ENCODE data around the gene PLD5.

PLD5 gene

DNA sequence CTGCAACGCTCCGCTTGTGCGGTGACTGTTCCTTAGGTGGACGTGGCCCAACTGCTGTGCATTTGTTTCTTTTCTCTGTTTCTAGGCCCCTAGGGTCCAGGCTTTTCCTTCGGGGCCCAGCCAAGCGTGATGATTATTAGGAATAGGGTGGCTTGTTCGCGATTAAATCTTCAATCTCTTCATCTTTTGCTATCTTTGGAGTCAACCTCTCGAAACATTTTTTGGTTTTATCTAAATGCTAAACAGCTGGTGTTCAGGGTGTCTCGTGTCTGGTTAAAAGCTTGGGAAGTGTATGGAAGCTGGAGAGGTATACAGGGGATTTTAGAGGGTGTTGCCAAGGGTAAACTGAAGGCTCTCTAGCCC is 844 bp upstream of the PLD5 start:
- Histone ChIP-seq H3K27ac (no peak overlapping the region), H2AFZ (peak overlapping the region; percentile 5), H3K36me3 (ENCODE audit: control insufficient read depth, insufficient read depth, low read length) (no peaks in the 10 kb centered on the region), H3K4me3 (ENCODE audit: low read depth, low read length) (peak overlapping the region; percentile 6), H3K4me1 (no peaks in the 10 kb centered on the region), H3K79me2 (no peaks in the 10 kb centered on the region), H3K9ac (no peak overlapping the region), H3K9me3 (ENCODE audit: control insufficient read depth, low read length) (no peaks in the 10 kb centered on the region), H3K4me2 (ENCODE audit: low read length) (peak overlapping the region; percentile 49), H3K27me3 (ENCODE audit: control insufficient read depth, insufficient read depth, low read length) (peaks cover 5% of the 10 kb centered on the region)
- TF ChIP-seq, protein P1, sequence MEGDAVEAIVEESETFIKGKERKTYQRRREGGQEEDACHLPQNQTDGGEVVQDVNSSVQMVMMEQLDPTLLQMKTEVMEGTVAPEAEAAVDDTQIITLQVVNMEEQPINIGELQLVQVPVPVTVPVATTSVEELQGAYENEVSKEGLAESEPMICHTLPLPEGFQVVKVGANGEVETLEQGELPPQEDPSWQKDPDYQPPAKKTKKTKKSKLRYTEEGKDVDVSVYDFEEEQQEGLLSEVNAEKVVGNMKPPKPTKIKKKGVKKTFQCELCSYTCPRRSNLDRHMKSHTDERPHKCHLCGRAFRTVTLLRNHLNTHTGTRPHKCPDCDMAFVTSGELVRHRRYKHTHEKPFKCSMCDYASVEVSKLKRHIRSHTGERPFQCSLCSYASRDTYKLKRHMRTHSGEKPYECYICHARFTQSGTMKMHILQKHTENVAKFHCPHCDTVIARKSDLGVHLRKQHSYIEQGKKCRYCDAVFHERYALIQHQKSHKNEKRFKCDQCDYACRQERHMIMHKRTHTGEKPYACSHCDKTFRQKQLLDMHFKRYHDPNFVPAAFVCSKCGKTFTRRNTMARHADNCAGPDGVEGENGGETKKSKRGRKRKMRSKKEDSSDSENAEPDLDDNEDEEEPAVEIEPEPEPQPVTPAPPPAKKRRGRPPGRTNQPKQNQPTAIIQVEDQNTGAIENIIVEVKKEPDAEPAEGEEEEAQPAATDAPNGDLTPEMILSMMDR (IDR thresholded peaks at IDR 0.05), result no peak

DNA sequence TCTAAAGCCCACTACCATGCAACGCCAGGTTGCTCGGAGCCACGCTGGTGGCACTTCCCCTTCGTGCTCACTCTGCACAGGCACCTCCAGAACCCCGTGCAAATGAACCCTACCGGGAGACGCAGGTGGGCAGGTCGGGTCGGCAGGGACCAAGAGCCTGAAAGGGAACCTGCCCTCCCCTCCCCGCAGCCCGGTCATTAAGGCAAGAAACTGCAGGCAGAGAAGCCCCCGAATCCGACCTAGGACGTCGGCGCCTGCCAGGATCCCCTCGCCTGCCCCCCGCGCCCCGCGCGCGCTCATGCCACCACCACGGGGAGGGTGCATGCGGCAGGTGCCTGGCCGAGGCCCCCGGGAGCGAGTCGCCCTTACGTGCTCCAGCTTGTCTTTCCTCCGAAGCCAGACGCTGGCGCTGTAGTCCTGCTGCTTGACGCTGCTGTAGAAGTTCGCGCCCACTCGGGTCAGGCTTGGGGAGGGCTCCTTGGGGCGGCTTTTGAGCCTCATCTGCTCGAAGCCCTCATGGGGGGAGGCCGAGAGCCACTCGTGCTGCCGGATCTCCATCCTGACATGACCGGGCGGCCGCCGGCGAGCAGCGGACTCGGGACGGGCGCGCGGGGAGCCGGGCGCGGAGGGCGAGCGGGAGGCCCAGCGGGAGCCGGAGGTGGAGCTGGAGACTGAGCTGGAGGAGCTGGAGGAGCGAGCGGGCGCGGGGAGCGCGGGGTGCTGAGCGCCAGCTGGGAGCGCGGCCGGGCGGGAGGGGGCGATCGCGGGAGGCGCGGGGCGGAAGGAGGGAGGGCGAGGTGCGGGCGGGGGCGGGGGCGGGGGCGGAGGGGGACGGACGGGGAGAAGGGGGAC is 552 bp downstream of the PLD5 start:
- Histone ChIP-seq H3K27me3 (ENCODE audit: control insufficient read depth, insufficient read depth, low read length) (peaks cover 5% of the 10 kb centered on the region), H3K9ac (no peak overlapping the region), H3K4me3 (ENCODE audit: low read depth, low read length) (peak overlapping the region; percentile 24), H3K36me3 (ENCODE audit: control insufficient read depth, insufficient read depth, low read length) (no peaks in the 10 kb centered on the region), H3K27ac (no peak overlapping the region), H3K9me3 (ENCODE audit: control insufficient read depth, low read length) (no peaks in the 10 kb centered on the region), H2AFZ (peak overlapping the region; percentile 66), H3K79me2 (no peaks in the 10 kb centered on the region), H3K4me2 (ENCODE audit: low read length) (peak overlapping the region; percentile 72), H3K4me1 (no peaks in the 10 kb centered on the region)
- TF ChIP-seq, protein P1 (IDR thresholded peaks at IDR 0.05), result no peak

DNA sequence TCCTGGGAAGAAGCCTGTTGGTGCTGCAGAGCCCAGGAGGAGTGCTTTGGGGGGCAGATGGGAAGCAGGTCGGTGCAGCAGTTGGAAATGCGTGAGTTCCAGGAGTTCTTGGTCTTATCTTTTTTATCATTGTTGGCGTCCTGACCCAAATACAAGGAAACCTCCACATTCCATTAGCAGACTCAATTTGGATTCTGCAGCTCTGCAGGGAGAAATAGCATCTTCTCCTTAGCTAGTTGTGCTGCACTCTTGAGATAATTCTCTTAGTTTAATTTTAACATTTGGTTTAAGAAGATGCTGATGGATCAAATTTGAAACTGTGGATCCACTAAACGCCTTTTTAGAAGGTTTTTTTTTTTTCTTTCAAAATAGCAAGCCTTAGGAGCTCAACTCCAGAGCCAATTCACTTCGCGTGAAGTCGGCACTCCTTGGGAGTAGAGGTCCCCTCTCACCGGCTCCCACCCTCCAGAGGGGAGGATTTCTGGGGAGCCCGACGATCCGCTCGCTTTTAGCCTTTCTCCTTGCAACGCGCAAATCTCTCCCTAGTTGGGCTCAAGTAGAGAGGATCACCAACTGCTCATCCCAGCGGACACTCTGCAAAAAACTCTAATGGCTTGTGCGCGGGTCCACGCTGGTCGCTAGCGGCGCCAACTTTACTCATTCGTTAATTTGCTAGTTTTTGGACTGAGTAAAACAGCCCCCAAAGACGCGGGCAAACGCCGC is 1.3 kb downstream of the PLD5 start:
- Histone ChIP-seq H3K9ac (no peak overlapping the region), H3K27ac (no peak overlapping the region), H3K4me3 (ENCODE audit: low read depth, low read length) (no peak overlapping the region), H3K4me2 (ENCODE audit: low read length) (no peak overlapping the region), H3K4me1 (no peaks in the 10 kb centered on the region), H2AFZ (no peak overlapping the region), H3K9me3 (ENCODE audit: control insufficient read depth, low read length) (no peaks in the 10 kb centered on the region), H3K36me3 (ENCODE audit: control insufficient read depth, insufficient read depth, low read length) (no peaks in the 10 kb centered on the region), H3K27me3 (ENCODE audit: control insufficient read depth, insufficient read depth, low read length) (peaks cover 5% of the 10 kb centered on the region), H3K79me2 (no peaks in the 10 kb centered on the region)
- TF ChIP-seq, protein P1 (IDR thresholded peaks at IDR 0.05), result no peak

DNA sequence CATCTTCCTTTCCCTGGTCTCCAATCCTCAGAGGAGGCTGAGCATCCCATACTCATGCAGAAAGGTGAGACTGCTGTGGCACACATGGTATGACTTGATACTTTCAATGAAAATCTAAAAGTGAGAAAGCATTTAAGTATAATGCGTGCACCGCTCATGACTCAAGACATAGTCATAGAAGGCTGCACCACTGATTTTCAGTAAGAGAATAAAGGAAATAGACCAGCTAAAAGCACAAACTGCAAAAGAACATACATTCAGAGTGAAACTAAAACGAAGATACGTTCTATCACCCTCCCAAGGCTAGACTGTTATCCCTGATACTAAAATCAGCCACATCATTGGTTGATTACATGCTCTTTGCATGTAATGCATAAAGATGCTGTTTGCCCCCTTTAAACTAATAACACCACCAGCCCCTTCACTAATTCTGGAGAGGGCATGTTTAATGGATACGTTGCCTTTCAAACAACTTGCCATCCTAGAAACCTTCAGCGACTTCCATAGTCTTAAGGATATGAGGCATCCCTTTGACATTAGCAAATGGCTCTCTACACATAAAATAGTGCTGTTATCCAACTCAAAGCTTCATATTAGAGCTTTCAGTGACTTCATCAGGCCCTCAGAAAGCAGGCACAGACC is 2.1 kb downstream of the PLD5 start:
- H3K9me3 ChIP-seq (ENCODE audit: control insufficient read depth, low read length), result no peaks in the 10 kb centered on the region
- no peaks in the 10 kb centered on the region for H3K79me2 ChIP-seq
- H3K27ac ChIP-seq, result no peak overlapping the region
- H3K36me3 ChIP-seq (ENCODE audit: control insufficient read depth, insufficient read depth, low read length), result no peaks in the 10 kb centered on the region
- H3K27me3 ChIP-seq (ENCODE audit: control insufficient read depth, insufficient read depth, low read length), result peaks cover 5% of the 10 kb centered on the region
- H3K9ac ChIP-seq, result no peak overlapping the region
- TF ChIP-seq, protein P1 (IDR thresholded peaks at IDR 0.05), result no peak
- no peak overlapping the region for H2AFZ ChIP-seq
- H3K4me3 ChIP-seq (ENCODE audit: low read depth, low read length), result no peak overlapping the region
- no peaks in the 10 kb centered on the region for H3K4me1 ChIP-seq
- H3K4me2 ChIP-seq (ENCODE audit: low read length), result no peak overlapping the region
